GM21360 (cell line): ENCODE measurements around the gene CEBPE.
A peak's percentile ranks its signal among the peaks of the same experiment; 100 is the strongest.

Experiments used
- ATAC-seq: cut with Tn5 transposase; IDR thresholded peaks from one replicate; pipeline ENCODE4 v1.9.1; 2021; ENCODE audit warnings: mild to moderate bottlenecking, moderate library complexity; ENCODE audit not compliant: unreplicated experiment

The CEBPE gene

DNA sequence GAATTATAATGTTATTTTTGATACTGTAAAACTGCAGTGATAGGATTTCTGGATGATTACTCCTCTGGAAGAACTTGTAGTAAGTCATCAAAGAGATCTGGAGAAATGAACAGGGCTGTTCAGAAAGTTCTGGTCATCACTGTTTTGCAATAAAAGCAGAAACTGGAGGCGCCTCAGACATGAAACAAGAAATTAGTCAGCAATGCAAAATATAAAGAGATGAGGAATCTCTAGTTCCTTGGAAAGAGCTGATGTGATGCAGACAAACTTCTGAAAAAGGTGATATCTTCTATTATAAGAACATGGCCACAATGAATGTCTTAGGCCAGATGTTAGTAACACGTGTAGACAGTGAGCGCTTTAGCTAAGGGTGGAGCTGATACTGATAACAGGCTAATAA lies 33.6 kb downstream of the CEBPE start:
- no peak for ATAC-seq

DNA sequence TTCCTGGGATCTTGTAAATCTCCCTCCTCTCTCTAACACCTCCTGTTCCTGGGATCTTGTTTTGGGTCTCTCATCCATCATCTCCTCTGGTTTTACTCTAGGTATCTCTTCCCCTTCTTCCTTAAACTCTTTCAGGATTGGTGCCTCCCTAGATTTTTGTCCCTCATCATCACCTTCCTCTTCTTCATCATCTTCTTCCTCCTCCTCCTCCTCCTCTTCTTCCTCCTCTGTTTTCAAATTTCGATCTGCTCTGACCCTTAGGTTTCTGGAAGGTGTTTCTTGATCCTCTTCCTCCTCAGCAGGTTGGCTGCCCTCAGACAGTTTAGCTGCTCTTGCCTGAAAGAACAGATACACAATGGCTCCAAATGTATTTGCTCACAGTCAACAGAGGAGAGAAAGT lies 38.6 kb downstream of the CEBPE start:
- no peak for ATAC-seq

DNA sequence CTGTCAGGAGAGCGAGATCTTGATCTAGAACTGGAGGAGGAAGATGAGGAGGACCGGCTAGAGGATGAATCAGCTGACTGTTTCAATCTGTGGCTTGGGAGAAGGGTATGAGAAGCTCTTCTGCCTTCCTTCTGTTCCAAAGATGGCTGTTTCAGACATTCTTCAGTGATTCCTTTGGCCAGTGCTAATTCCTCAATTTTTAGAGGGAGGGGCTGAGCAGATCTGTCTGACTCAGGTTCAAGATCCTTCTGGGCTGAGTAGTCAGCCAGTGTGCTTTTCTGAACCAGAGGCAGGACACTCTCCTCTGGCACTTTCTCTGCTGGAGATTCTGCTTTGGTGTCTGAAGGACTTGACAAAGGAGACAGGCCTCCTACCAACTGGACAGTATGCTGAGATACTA lies 39.3 kb downstream of the CEBPE start:
- ATAC-seq = no peak

DNA sequence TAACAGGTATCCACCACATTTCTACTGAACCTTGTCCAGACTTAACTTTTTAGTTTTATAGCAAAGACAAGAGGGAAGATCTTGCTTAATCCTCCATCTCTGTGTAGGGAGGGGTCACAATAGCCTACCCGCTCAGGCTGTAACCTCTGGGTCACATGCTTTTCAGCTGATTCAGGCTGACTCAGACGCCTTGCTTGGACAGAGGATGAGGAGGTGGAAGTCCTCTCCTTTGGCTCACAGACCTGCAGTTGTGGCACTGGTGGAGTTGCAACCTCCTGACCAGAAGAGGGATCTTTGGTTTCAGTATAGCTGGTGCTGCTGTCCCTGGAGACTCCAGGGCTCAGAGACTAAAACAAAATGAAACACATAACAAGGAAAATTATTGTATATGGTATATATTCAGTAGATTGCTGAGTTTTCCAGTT lies 40.4 kb downstream of the CEBPE start:
- ATAC-seq = no peak

DNA sequence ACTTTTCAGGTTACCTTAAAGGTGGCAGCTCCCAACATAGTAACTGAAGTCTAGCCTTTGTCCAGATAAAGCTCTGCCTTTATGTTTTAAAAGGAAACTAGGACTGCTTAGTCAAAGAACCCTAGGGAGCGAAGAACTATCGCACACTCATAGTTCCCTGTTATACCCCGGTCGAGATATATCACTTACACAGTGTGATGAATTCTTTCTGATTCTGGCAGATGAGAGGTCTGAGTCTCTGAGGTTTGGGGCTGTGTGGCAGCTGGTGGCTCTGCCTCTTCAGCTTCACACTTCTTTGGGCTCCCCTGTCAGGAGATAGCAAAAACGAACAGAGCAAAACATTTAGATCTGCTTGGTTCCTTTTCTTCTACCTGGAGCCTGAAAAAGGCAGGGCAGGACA lies 41.1 kb downstream of the CEBPE start:
- ATAC-seq = no peak

DNA sequence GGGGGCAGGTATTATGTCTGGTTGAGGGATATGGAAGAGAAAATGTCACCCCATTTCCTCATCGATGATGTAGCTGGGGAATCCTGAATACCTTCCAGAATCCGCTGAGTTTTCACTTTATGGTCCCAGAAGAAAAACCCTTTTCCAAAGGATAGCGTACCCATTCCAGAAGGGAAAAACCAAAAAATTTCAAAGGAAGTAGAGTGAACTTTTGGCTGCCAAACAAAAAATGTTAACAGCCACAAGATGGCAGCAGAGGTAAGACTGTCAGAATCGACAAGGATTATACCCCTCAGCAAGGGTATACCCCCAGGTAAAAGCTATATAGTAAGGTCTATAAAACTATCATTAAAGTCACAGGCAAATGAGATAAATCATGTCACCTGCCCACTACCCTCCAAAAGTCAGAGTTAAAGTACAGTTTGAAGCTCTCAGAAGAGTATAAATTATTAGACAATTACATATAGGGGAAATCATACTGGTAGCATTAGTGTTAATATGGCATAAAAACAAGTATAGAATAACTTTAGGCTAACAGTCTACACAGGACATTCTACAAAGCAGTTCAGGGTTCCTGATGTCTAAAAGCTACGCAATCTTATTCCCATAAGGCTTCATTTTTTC lies 42.2 kb downstream of the CEBPE start:
- ATAC-seq = no peak

DNA sequence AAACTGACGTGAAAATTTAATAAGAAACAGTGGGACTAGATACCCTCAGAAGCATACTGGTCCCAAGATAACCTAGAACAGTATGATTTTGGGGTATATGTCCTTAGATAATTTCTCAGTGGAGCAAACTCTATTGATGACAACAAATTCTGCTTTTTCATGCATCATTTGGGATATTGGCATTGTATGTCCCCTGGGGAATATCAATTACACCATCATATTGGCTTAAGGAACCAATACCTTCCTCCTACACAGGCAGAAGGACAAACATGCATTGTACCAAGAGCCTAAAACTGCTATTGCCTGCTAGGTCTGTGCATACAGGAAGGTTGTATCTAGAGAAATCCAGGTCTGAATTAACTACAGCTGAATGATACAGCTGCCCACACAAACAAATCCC lies 44.1 kb downstream of the CEBPE start:
- no peak for ATAC-seq

DNA sequence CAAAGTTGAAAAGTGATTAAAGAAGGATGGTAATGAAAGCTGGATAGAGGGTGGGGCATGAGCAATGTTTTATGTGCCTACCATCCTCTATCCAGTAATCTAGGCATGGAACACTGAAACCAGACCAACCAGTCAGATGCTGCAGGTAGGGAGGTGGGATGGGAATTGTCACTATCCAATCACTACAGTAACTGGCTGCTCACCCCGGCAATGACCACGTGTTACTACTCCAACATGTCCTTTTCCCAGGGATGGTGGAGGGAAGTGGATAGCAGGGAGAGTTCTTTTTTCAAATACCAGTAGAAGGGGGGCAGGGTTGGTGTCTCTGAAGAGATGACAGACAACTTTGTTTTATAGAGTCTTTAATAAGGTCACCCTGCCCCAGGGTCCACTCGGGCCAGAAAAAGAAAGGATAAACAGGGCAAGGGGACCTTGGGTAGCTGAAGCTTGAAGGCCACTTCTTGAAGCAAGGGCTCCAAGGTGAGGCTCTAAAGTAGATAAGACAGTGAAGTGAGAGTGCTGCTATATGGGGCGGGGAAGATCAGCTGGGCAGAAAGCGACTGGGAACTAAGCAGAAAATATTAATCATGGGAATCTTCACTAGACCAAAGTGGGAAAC lies 47.0 kb downstream of the CEBPE start:
- no peak for ATAC-seq

DNA sequence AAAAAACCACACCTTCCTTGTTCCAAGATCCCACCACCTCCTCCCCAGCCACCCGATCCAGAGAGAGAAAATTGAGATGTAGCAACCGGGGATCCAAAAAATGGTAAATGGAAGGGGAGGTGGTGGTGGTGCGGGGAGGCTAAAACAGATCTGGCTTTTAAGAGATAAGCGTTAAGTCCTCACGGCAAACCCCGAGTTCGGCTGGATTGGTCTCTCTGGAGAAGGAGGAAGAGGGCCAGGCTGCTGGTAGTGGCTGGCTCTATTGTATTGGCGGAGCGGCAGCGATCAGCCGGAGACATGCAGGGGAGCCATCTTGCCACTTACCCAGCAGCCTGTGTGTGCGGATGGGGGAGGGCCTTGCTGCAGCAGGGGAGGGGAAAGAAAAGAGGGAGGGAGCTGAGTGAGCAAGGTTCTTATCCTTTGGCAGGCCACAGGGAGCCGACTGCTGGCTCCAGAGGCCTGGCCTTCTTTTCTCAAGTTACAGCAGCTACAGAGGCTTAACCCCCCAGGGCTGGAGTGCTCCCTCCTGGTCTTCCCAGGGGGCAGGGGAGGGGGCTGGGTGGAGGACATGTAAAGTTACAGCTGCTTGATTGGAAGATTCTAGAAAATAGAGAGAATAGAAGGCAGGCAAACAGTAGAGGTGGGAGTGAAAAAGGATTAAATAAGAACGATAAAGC lies 47.7 kb downstream of the CEBPE start:
- peak; percentile 85 for ATAC-seq

DNA sequence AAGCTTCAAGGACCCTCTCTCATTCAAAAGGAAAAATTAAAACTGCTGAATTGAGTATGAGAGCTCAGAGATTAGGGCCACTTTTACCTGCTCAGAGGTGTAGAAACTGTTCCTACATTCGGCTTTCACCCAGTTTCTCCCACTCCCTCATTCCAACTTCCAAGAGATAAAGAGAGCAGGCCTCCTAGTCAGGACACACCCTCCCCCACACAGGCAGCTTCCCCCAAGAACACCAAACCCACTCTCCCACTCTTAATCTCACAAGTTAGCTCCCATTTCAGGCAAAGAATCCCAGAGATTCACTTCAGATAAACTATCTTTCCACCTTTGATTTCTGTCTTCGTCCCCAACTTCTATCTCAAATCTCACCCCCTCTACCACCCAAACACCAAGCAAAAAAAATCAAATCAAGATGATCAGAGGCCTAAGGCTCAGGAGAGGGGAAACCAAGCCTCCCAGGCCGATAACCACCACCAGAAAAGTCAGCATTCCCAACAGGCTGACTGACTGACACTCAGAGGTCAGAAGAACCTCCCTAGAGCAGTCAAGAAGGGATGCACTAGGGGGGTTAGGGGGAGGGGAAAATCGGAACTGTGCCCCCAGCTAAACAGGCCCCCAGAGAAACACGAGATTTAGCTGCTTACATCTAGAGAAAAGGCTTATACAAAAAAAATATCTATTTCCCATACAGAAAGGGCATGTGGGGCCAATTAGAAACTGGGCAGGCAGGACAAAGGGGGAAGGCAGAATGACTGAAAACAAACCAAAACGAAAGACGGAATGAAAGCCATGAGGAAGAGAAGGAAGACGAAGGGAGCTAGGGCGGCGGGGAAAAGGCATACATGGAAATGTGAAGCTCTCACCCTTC lies 48.6 kb downstream of the CEBPE start:
- no peak for ATAC-seq

DNA sequence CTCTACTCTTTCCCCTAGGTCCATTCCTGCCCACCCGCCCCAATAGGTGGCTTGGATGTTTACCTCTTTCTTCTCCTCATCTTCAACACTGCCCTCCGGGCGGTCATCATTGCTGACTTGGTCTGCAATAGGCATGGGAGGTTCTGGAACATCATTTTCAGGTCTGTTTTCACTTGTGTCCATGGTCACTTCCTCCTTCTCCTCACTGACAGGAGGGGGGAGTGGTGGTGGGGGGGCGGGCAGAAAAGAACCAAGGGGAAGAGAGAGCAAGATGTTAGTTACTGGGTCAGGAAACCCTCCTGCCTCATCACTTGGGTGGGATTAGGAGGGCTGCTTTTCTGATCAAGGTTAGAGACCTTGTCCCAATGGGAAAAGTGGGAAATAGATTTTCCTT lies 49.6 kb downstream of the CEBPE start:
- no peak for ATAC-seq

DNA sequence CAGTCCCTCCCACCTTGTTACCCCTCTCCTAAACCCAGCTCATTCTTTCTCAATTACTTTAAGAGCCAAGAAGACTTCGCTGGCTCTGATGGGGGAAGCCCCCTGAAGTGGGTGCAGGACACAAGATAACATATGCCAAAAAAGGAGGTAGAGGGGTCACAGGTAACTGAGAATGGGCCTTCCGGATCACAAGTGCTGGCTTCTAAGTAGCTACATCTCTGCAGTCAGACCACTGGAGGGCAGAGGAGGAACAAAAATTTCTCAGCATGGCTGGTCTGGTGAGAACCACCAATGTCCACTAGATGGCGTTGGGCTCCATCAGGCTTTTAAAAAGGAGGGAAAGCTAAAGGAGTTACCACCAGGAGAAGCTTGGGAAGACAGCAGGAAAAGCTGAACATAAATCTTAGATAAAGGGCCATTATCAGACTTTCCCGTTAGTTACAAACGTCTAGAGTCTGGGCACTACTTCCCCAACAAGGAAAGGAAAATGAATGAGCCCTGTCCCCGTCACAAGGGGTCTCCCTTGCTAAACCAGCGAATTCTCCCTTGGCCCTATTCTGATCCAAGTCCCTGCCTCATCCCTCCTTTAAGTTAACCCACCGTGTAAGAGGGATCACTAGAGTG lies 50.2 kb downstream of the CEBPE start:
- no peak for ATAC-seq

DNA sequence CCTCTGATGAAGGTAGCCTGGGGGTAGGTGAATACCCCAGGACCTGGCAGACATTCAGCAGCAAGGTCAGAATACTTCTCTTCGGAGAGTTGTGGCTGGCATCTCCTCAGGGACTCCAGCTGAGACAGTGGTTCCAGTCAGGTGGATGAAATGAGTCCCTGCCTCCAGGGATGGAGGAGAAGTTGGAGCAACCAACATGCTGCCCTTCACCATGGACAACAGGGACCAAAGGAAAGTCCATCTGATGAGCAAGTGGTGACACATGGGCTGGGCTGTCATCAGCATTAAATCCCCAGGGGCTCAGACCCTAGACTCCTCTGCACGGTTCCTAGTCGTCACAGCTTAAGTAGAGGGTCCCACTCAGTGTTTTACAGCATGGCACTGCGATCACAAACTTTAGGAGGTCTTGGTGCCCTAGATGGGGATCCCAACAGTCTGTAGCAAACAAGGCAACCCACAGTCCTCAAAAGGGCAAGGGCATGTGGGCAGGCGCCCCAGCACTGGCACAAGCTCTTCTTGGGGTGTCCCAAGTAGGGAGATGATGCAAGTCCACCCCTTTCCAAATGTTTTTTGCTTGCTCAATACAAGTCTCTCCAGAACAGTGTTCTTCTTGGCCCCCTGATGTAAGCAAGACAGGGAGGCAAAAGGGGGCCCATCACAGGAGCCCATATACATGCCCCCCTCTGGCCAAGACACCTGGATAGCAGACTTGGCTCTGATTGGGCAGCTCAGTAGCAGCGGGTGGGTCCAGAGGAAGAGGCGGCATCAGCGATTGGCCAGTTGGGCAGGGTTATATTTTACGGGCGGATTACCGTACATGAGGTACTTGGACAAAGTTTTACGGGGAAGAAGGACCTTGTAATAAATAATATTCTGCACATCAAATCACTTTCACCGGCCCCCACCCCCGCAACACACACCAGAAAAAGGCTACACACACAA lies 50.9 kb downstream of the CEBPE start:
- ATAC-seq = no peak
